SK-N-MC (cell line): ENCODE results near the gene POLE3.

ENCODE experiments used
- EZH2 ChIP-seq: fragments of 200-600 bp; sonication (generic); IDR thresholded peaks from one replicate; pipeline ENCODE4 v1.6.1; 2017; ENCODE audit warnings: antibody characterized with exemption
- FOXP2 ChIP-seq: optimal IDR thresholded peaks from 2 replicates; pipeline ENCODE3; 2011; ENCODE audit warnings: mild to moderate bottlenecking, moderate library complexity; ENCODE audit not compliant: insufficient read depth; ENCODE audit errors: extremely low read length, control extremely low read depth
- POLR2AphosphoS5 ChIP-seq: IDR thresholded peaks from 2 replicates; pipeline ENCODE4 v1.6.1; 2012; ENCODE audit warnings: mild to moderate bottlenecking, low read depth, low read length, borderline replicate concordance

DNA sequence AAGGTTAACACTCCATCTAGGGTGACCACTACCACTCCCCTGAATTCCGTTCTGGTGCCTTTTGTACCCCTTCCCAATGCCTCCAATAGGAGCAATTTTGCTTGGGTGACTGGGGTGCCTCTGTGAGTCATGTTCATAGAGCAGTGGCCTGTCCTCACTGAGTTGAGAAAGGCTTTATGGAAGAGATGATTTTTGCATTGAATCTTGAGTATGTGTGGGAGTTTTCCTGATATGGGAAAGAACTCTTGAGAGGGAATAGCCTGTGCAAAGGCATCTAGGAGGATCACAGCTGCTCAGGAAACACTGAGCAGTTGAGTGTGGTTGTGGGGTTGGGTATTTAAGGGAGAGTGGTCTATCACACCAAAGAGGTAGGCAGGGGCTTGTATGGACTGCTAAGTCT is 16.2 kb upstream of the POLE3 start:
- TF ChIP-seq POLR2AphosphoS5, result no peak
- TF ChIP-seq EZH2, result no peak
- TF ChIP-seq FOXP2, result no peak
